ENCODE results near the gene FUOM.
"Not testable (repeated sequence)": the region's sequence is repeated elsewhere in the genome, so short reads cannot be mapped to it uniquely, and the experiment has no call there.

Gene FUOM

DNA sequence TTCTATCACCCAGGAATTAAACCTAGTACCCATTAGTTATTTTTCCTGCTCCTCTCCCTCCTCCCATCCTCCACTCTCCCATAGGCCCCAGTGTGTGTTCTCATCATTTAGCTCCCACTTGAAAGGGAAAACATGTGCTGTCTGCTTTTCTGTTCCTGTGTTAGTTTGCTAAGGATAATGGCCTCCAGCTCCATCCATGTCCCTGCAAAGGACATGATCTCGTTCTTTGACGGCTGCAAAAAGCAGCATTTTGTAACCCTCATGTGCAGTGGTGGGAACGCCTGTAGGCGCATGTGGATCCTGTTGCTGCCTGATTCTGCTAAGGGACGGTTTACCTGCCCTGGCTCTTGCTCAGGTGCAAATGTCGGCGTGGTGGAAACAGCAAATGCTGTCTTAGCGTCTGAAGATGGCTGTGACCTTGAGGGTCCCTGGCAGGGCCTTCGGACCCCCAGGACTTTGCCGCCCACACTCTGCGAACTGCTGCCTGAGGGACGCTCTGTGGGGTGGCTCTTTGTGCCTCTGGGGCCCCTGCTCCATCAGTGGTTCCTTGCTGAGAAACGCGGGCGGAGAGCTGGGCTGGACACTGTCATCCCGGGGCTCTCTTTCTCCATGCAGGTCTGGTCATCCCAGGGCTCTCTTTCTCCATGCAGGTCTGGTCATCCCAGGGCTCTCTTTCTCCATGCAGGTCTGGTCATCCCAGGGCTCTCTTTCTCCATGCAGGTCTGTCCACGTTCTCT, 30.6 kb upstream of the FUOM start:
- DNase-seq = no peak

GRCh38 chr10:133386951-133387350, 29.1 kb upstream of the FUOM start:
- DNase-seq = not testable (repeated sequence)

DNA sequence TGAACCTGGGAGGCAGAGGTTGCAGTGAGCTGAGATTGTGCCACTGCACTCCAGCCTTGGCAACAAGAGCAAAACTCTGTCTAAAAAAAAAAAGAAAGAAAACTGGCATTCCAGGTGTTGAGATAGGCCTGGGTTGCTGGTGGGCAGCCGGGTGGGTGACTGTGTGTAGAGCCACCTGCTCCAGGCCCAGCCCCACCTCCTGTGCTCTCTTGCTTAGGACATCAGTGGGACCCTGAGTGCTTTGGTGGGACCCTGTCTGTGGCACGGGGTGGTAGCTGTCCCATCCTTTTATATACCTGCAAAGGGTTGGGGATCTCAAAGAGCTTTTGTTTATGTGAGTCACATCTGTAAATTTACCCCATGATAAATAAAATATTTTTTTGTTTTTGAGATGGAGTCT, 27.4 kb upstream of the FUOM start:
- no peak for DNase-seq

DNA sequence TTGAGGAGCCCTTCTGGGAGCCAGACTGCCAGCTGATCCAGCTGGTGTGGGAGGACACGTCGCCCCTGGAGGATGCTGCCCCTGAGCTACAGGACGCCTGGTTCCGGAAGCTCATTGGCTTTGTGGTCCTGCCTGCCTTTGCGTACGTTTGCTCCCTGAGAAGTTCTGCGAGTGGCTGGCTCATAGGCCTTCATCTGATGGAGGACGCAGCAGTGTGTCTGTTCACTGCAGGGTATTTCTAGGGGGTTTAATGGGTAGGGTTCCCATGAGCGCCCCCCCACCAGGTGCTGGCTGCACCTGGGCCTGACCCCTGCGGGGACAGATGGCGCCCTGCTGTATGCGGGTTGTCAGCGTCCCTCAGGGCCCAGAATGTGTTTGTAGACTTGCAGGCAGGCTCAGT, 26.3 kb upstream of the FUOM start:
- DNase-seq = no peak

- no peak for DNase-seq
Observed at GRCh38 chr10:133383551-133383950, 25.7 kb upstream of the FUOM start.

DNA sequence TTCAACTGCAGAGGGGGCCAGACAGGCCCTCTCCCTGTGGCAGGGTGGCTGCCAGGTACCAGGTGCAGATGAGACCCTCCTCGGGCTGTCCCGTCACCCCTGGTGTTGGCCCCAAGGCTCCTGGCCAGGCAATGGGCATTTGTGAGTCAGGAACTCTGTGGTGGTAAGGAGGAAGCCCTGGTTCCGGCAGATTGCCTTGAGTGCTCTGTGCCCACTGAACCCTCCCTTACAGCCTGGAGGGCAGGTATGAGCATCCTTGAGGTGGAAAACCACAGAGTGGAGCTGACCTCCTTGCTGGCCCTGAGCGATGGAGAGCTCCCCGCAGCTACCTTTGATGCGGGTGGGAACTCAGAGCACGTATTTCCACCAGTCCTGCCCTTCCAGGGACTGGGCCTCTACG, 23.2 kb upstream of the FUOM start:
- DNase-seq = no peak

DNA sequence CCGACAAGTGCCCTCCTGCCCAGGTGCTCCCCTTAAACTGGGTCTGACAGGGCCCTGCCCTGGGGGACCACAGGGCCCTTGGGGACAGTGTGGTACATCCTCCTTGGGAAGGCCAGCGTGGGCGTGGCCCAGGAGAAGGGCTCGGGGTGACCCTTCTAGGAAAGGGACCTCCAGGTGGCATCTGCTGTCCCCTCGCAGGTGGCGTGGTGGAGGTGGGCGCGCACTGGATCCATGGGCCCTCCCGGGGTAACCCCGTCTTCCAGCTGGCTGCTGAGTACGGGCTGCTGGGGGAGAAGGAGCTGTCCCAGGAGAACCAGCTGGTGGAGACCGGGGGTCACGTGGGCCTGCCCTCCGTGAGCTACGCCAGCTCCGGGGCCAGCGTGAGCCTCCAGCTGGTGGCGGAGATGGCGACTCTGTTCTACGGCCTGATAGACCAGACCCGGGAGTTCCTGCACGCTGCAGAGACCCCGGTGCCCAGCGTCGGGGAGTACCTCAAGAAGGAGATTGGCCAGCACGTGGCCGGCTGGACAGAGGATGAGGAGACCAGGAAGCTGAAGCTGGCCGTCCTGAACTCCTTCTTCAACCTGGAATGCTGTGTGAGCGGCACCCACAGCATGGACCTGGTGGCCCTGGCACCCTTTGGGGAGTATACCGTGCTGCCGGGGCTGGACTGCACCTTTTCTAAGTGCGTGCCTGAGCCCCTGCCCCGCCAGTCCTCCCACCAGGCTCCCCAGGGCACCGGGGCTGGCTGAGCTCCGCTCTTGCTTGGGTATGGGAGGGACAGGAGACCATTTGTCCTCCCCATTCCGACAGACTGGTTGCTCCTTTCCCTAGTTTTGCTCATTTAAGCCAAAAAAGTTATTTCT, 22.2 kb upstream of the FUOM start:
- peak in 1 of 2 experiments; percentile 33 for DNase-seq

- peak in 1 of 2 experiments; percentile 45 for DNase-seq
Observed at GRCh38 chr10:133379152-133379800, 21.5 kb upstream of the FUOM start, which contains the start of gene PAOX. Gene PAOX, plus strand, starts transcription at chr10:133379262. Its CDS starts 55 bp downstream, at chr10:133379317.

DNA sequence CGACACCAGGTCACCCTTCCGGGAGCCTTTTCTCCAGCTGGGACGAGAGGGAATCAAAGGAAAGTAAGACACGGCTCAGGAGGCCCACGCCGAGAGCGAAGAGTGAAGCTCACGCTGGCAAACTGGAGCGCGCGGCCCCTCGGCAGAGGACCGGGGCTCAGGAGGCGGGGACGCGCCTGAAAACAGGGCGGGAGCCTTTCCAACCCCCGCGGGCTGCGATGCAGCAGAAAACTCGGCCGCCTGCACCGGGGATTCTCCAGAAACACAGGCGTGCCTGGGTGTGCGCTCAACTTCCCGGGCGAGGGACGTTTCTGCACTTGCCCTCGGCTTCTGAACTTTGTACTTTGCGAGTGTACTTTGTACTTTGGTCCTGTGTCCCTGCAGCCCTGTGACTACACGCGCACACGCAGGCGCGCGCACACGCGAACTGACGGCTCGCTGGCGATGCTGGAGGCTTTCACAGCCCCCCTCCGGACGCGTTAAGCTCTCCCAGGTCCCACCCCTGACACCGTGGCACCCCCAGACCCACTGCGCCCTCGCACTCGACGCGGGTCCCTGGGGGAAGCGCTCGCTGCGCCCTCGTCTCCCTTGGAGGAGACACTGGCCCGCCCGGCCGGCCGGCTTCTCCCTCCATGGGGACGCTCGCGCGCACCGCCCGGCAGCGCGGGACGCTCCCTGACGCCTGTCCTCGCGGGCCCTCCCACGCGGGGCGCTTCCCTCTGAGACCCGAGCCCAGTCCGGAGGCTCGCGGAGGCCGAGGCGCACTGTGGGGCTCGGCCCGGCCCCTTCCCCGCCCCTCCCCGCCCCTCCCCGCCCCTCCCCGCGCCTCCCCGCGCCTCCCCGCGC, 20.7 kb upstream of the FUOM start:
- DNase-seq = peak in 1 of 2 experiments; percentile 70

GRCh38 chr10:133377818-133378250, 20.0 kb upstream of the FUOM start:
- no peak for DNase-seq

DNA sequence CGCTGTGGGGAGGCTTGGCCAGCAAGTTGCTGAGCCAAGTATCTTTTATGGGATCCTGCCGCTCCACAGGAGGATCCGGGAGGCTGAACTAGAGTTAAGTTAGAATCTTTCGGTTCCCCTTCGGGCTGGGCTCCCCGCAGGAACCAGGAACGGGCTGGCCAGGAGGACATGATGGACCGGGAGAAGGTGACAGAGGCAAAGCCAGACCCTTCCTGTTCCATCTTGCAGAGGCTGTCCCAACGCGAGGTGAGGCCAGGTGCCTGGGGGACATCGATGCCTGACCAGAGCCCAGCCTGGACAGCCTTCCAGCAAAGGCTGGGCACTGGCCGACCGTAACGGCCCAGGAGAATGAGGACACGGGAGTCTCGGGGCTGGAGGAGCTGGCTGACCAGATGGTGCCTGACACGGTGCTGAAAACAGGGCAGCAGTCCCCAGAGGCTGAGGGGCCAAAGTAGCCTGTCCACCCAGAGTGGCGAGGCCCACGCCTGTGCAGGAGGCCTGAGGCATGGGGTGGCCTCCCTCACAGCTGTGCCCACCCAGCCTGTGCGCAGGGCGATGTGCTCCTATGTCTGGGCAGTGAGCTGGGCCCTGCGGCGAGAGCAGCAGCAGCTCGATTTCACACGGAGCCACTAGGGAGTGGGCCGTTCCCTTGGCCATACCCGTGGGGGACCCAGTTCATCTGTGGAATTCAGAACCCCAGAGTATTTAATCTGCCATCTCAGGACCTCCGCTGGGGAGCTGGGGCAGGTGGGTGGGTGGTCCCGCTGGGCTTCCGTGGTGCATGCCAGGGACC, 19.4 kb upstream of the FUOM start:
- DNase-seq = no peak

- DNase-seq = not testable (repeated sequence)
Observed at GRCh38 chr10:133376183-133376582, 18.4 kb upstream of the FUOM start.

DNA sequence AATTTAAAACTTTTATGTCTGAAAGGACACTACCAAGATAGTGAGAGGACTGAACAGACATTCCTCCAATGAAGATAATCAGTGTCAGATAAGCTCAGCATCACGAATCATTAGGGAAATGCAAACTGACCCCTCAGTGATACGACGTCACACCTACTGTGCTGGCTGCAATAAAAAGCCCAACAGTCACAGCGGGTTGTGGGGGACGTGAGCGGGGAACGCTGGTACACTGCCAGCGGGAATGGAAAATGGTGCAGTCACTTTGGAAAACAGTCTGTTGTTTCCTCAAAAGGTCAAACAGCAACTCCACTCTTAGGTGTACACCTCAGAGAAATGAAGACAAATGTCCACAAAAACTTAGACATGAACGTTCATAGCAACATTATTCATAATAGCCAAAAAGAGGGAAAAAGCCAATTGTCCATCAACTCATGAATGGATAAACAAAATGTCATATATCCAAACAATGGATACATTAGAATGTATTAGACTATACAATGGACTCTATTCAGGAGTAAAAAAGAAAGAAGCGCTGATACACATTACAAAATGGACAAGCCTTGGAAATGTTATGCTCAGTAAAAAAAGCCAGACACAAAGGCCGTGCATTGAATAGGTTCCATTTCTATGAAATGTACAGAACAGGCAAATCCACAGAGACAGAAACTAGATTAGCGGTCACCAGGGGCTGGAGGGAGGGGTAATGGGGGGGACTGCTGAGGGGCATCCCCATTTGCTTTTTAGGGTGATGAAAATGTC, 17.7 kb upstream of the FUOM start:
- no peak for DNase-seq

DNA sequence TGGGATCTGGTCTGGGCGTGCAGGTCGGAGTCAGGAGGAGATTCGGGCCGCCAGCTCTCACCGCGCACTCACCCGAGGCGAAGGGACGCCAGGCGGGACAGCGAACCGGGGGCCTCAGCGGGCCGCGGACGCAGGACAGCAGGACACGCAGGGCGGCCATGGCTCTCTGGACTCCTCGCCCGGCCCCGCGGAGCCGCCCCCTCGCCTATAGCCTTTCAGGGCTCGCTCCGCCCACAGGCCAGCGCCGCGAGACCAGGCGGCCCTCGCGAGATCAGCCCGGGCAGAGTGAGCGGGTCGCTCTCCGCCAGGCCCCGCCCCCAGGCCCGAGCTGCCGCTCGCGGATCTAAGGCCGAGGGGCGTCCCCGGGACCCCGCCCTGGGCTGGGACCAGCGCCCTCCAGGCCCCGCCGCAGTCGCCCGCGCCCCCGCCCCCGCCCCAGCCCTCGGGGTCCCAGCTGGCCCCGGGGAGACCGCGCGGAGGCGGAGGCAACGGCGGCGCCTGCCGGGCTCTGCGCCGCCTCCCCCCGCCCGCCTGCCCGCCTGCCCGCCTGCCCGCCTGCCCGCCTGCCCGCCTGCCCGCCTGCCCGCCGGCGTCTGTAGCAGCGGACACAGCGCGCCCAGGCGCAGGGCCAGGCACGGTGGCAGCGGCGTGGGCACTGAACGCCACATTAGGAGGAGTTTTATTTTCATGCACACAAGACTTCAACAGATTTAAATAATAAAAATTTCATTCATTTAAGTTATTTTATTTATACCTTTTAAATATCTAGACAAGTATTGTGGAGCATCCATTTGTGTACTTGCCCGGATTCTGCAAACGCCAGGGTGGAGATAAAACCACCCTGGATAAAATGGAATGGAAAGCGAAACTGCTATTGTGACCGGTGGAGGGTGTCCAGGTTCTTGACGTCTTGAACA, 15.6 kb upstream of the FUOM start, which contains the start of gene ECHS1:
Gene ECHS1 (minus strand): TSS at position 181 of the 917 bp plus-strand sequence. CDS start 21 bp downstream, at position 160.
- DNase-seq = peak; percentile 33 to 93

GRCh38 chr10:133372507-133372906, 14.7 kb upstream of the FUOM start:
- DNase-seq = no peak

- no peak for DNase-seq
Observed at GRCh38 chr10:133370030-133370786, 12.4 kb upstream of the FUOM start.

- no peak for DNase-seq
Observed at GRCh38 chr10:133368153-133368552, 10.3 kb upstream of the FUOM start.

DNA sequence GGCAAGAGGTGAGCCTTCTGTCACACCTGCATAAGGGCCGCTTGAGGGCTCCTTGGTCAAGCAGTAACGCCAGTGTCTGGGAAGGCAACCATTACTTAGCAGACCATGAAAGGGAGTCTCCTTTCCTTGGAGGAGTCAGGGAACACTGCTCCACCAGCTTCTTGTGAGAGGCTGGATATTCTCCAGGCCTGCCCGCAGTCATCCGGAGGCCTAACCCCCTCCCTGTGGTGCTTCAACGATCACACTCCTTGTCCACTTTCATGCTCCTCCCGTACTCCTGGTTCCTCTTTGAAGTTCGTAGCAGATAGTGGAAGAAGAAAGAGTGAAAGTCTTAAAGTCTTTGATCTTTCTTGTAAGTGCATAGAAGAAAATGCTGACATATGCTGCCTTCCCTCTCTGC, 9.6 kb upstream of the FUOM start:
- not testable (repeated sequence) for DNase-seq

DNA sequence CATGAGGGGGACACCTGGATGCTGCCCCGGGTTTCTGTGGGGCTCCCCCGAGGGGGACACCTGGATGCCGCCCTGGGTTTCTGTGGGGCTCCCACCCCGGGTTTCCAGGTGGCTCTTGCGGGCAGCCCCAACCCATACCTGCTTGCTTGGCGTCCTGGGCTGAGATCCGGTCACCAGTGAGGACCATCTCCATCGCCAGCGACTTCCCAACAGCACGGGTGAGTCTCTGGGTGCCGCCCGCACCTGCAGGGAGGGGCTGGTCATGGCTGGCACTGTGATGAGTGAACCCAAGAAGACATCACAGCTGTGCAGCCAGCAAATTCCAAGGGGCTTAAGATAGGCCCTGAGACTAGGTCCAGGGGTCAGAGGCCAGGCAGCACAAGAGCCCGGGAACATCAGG, 8.9 kb upstream of the FUOM start:
- DNase-seq = no peak
